ENCODE results near the gene ZNF497.

ZNF497 gene

GRCh38 chr19:58305932-58306323 is 56.6 kb downstream of the ZNF497 start:
- no peak for DNase-seq

DNA sequence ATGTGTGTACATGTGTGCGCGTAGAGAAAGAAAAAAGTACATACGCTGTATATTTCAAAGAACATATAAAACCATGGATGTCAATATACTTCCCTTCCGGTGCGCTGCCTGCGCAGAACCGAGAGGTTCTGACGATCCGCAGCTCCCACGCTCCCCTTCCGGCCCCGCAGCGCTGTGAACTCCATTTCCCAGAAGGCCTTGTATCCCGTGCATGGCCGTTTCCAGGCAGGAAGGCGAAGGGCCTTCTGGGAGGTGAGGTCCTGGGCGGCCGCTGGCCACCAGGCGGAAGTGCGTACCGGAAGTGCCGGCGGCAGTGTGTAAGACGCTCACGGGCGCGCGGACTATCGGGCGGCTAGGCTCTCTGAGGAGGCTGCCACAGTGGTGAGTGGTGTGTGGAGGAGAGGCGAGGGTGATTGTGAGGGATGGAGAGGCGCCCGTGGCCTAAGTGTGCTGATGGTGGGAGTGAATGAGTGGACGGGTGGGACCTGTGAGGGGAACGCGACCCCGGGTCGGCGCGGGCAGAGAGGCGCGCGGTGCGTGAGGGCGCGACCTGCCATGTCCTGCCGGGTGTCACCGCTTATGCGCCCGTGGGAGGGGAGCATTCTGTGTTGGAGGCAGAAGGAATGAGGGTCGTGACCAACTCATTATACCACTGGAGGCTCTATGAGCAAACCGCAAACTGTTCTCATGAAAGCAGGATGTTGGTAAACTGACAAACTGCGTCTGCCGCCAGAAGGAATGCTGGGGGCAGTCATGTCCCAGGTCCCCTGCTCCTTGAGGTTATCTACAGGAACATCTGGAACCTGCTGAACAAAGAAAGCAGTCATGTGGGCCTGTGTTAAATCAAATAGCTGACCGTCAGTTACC is 57.3 kb downstream of the ZNF497 start, which contains the start of gene ERVK3-1:
Gene ERVK3-1 (plus strand): TSS at position 313 of the 867 bp plus-strand sequence. CDS start 6,792 bp downstream, outside the sequence.
- DNase-seq: peak; percentile 92 to 94

DNA sequence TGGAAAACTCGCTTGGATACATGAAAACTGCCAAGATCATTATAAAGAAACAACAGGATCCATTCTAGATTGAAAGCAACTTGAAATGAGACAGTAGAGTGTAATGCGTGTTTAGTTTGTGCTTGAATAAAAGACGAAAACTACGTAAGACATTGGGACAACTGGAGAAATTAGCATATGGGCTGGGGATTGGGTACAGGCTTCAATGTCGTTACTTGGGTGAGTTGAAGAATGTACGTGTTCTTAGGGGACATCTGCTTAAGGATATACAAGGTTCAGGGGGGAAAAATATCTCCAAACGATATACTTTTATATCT is 57.8 kb downstream of the ZNF497 start:
- DNase-seq: no peak
